HepG2 (cell line): Measurements from ENCODE around the gene BIRC3. TPM values are rescaled to one million over a fixed set of nuclear protein-coding genes. Genes with fewer than 3 reads are reported as not detected.

Source experiments
- ARID2 ChIP-seq: sonication (generic); formaldehyde crosslinking; IDR thresholded peaks from 2 replicates; pipeline ENCODE4 v1.8.1; 2022; ENCODE audit warnings: mild to moderate bottlenecking, missing genetic modification reagents, borderline replicate concordance
- CBFB ChIP-seq: sonication (generic); formaldehyde crosslinking; IDR thresholded peaks from 2 replicates; pipeline ENCODE4 v1.4.0; 2020; ENCODE audit warnings: missing genetic modification reagents
- CHCHD3 ChIP-seq: sonication (generic); formaldehyde crosslinking; IDR thresholded peaks from 2 replicates; pipeline ENCODE4 v1.8.0; 2022; ENCODE audit warnings: mild to moderate bottlenecking, missing genetic modification reagents, moderate library complexity
- FOXP1 ChIP-seq, 2 experiments: fragments of 450-650 bp in 1 of 2; IDR thresholded peaks; 2 replicates each; pipeline ENCODE4 v1.6.1; 2017 to 2018; ENCODE audit warnings: antibody characterized with exemption in 1 of 2
- HNRNPK ChIP-seq: fragments of 200-400 bp; formaldehyde crosslinking; IDR thresholded peaks from 2 replicates; pipeline ENCODE4 v1.6.1; 2018; ENCODE audit warnings: low read length, low read depth, moderate library complexity, mild to moderate bottlenecking; ENCODE audit not compliant: poor library complexity, severe bottlenecking
- IKZF1 ChIP-seq: fragments of 450-650 bp; IDR thresholded peaks from 2 replicates; pipeline ENCODE4 v1.7.1; 2016
- MED8 ChIP-seq: sonication (generic); formaldehyde crosslinking; IDR thresholded peaks from 2 replicates; pipeline ENCODE4 v1.8.1; 2023; ENCODE audit warnings: mild to moderate bottlenecking, missing genetic modification reagents; ENCODE audit not compliant: insufficient replicate concordance
- NKX3-1 ChIP-seq: sonication (generic); formaldehyde crosslinking; IDR thresholded peaks from 2 replicates; pipeline ENCODE4 v1.5.0; 2020; ENCODE audit warnings: missing genetic modification reagents
- PRPF4 ChIP-seq: fragments of 200-400 bp; formaldehyde crosslinking; IDR thresholded peaks from 2 replicates; pipeline ENCODE4 v1.6.1; 2016; ENCODE audit warnings: low read length, low read depth; ENCODE audit not compliant: poor library complexity, severe bottlenecking
- REPIN1 ChIP-seq: sonication (generic); formaldehyde crosslinking; IDR thresholded peaks from 2 replicates; pipeline ENCODE4 v1.8.0; 2022; ENCODE audit warnings: missing genetic modification reagents, low read depth, mild to moderate bottlenecking, borderline replicate concordance
- RXRB ChIP-seq: IDR thresholded peaks from 2 replicates; pipeline ENCODE4 v1.6.1; 2016; ENCODE audit warnings: borderline replicate concordance, missing genetic modification reagents, missing compliant biosample characterization
- TERF1 ChIP-seq: sonication (generic); formaldehyde crosslinking; IDR thresholded peaks from 2 replicates; pipeline ENCODE4 v1.8.0; 2022; ENCODE audit warnings: mild to moderate bottlenecking, missing genetic modification reagents, moderate library complexity
- ZC3H4 ChIP-seq: sonication (generic); formaldehyde crosslinking; IDR thresholded peaks from 2 replicates; pipeline ENCODE4 v1.4.0; 2020; ENCODE audit warnings: missing genetic modification reagents, borderline replicate concordance
- ZNF335 ChIP-seq: sonication (generic); formaldehyde crosslinking; IDR thresholded peaks from 2 replicates; pipeline ENCODE4 v1.4.0; 2020; ENCODE audit warnings: missing genetic modification reagents
- ZNF337 ChIP-seq: sonication (generic); formaldehyde crosslinking; IDR thresholded peaks from 2 replicates; pipeline ENCODE4 v1.5.1; 2020; ENCODE audit warnings: missing genetic modification reagents, low read depth, mild to moderate bottlenecking, borderline replicate concordance
- ZNF547 ChIP-seq: sonication (generic); formaldehyde crosslinking; IDR thresholded peaks from 2 replicates; pipeline ENCODE4 v1.5.1; 2020; ENCODE audit warnings: mild to moderate bottlenecking, missing genetic modification reagents
- ZNF557 ChIP-seq: sonication (generic); formaldehyde crosslinking; IDR thresholded peaks from 2 replicates; pipeline ENCODE4 v1.4.0; 2020; ENCODE audit warnings: missing genetic modification reagents
- ZNF574 ChIP-seq: sonication (generic); formaldehyde crosslinking; IDR thresholded peaks from 2 replicates; pipeline ENCODE4 v1.4.0; 2020; ENCODE audit warnings: missing genetic modification reagents
- ZNF660 ChIP-seq: sonication (generic); formaldehyde crosslinking; IDR thresholded peaks from 2 replicates; pipeline ENCODE4 v1.5.1; 2020; ENCODE audit warnings: mild to moderate bottlenecking, low read depth, missing genetic modification reagents, borderline replicate concordance
- ZNF724P ChIP-seq: sonication (generic); formaldehyde crosslinking; IDR thresholded peaks from 2 replicates; pipeline ENCODE4 v1.8.0; 2022; ENCODE audit warnings: missing genetic modification reagents, borderline replicate concordance
- polyA plus RNA-seq, 8 experiments: library from polyadenylated mRNA; depleted of rRNA in 3 of 8; stranded (reverse) in 7 of 8; unstranded in 1 of 8; fragments of >200 nt; fragmentation: Illumina TruSeq in 4 of 8; extraction: Trizol in 4 of 8; gene quantifications; 2 replicates each; pipeline versions ENCODE4 v1.2.1 to v1.2.3, GENCODE V29; 2011 to 2016; ENCODE audit warnings: low read depth in 4 of 8, missing spikeins in 1 of 8, mixed read lengths in 1 of 8; ENCODE audit not compliant: insufficient read depth in 1 of 8
- total RNA-seq, 5 experiments: library from RNA; depleted of rRNA; stranded (reverse); fragments of >200 nt; fragmentation: Illumina TruSeq; extraction: Trizol; gene quantifications; 2 replicates each; pipeline ENCODE4 v1.2.3, GENCODE V29; 2016; ENCODE audit warnings: low read depth in 1 of 5
- TF ChIP-seq, protein P1 (sequence below), 2 experiments: sonication (generic) in 1 of 2; formaldehyde crosslinking in 1 of 2; IDR thresholded peaks; 2 replicates each; pipeline versions ENCODE4 v1.4.0 to v1.6.1; 2016 to 2020; ENCODE audit warnings: borderline replicate concordance in 1 of 2, low read depth in 1 of 2, mild to moderate bottlenecking in 1 of 2, missing genetic modification reagents in 1 of 2

Gene BIRC3
- total and polyA plus RNA-seq, 2 of the 13 experiments (the other 11 are each of a cell fraction or from before 2014, with no cell fraction given), result 0.41 to 4.2 TPM

DNA sequence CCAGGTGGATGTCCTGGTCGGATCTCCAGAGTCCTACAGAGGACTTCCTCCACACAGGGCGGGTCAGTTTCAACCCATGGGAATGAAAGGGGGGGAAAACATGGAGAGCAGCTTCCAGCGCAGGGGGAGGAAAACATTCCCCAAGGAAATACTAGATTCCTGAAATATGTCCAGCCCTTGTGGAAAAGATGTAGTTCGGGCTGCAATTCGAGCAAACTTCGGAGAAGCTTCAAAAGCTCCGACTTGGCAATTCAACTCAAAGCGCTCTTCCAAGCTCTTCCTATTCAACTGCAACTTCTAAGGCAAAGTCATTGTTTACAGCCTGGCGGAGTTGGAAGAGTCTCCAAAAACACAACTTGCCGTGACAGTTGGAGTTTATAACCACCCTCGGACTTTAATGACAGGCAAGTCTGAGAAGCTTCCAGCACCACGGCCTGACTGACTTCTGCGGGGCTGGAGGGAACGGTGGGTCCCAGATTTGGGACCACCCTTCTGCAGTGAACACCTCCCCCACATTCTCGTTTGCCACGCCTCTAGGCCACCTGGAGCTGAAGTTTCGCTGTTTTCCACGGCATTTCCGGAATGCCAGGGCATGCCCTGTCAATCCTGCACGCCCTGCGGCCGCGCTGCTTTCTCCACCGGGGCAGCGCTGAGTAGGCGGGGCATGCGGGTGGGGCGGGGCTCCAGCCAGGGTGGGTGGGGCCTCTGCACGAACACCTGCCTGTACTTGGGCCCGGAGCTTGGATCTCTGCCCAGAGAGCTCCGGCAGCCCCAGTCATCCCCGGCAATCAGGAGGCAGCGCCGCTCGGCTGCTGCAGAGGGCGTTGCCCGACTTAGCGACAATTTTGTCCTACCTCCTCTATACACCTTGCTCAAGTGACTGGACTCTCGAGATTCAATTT lies 49.0 kb upstream of the BIRC3 start (continued):
- TF ChIP-seq HNRNPK (no peak), MED8 (CRISPR knock-in tag) (peak; percentile 18), CHCHD3 (CRISPR knock-in tag) (no peak), ZNF574 (CRISPR knock-in tag) (peak; percentile 15; the same call in 1 of the 2 replicates), ARID2 (CRISPR knock-in tag) (no peak), PRPF4 (no peak), IKZF1 (no peak), ZNF724P (CRISPR knock-in tag) (no peak), CBFB (CRISPR knock-in tag) (no peak), FOXP1 (IDR thresholded peaks at IDR 0.05) (no peak), FOXP1 (CRISPR knock-in tag; IDR thresholded peaks at IDR 0.05) (no peak), ZNF547 (CRISPR knock-in tag) (no peak), ZNF660 (no peak), REPIN1 (CRISPR knock-in tag) (peak; percentile 27; the same call in 1 of the 2 replicates), ZNF335 (CRISPR knock-in tag) (no peak), RXRB (peak; percentile 27; the same call in 1 of the 2 replicates), ZNF337 (no peak), ZC3H4 (CRISPR knock-in tag) (no peak), TERF1 (no peak), ZNF557 (CRISPR knock-in tag) (no peak), NKX3-1 (CRISPR knock-in tag) (no peak)
- TF ChIP-seq, protein P1, sequence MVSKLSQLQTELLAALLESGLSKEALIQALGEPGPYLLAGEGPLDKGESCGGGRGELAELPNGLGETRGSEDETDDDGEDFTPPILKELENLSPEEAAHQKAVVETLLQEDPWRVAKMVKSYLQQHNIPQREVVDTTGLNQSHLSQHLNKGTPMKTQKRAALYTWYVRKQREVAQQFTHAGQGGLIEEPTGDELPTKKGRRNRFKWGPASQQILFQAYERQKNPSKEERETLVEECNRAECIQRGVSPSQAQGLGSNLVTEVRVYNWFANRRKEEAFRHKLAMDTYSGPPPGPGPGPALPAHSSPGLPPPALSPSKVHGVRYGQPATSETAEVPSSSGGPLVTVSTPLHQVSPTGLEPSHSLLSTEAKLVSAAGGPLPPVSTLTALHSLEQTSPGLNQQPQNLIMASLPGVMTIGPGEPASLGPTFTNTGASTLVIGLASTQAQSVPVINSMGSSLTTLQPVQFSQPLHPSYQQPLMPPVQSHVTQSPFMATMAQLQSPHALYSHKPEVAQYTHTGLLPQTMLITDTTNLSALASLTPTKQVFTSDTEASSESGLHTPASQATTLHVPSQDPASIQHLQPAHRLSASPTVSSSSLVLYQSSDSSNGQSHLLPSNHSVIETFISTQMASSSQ (IDR thresholded peaks at IDR 0.05; ENCODE audit: low read depth), result no peak
- TF ChIP-seq, protein P1 (CRISPR knock-in tag; IDR thresholded peaks at IDR 0.05; ENCODE audit: borderline replicate concordance), result no peak
